Cardiac septum (tissue), 1 donor: Measurements from ENCODE around the gene C1QTNF1. TPM values are rescaled to one million over a fixed set of nuclear protein-coding genes. Genes with fewer than 3 reads are reported as not detected.

Experiments used
- DNase-seq: peaks from one replicate; pipeline ENCODE4 v3.0.0-alpha.2; 2020; ENCODE audit warnings: low spot score
- intact Hi-C: fragments of 100-400 bp; cut with DNase I; formaldehyde crosslinking; loops from one replicate; pipeline ENCODE4 v1.14.0; 2022
- total RNA-seq: library from RNA; stranded (reverse); fragmentation: NEBNext Ultra II Directional; extraction: Animal tissue kit (Norgen Biotek cat#: 25700); gene quantifications from one replicate; pipeline ENCODE4 v1.2.1, GENCODE V29; 2021
- donor health status: DM: no; HTN: no; CAD: no.

Gene C1QTNF1
- total RNA-seq, 1 donor from 2014 or later, result 92.9 TPM

DNA sequence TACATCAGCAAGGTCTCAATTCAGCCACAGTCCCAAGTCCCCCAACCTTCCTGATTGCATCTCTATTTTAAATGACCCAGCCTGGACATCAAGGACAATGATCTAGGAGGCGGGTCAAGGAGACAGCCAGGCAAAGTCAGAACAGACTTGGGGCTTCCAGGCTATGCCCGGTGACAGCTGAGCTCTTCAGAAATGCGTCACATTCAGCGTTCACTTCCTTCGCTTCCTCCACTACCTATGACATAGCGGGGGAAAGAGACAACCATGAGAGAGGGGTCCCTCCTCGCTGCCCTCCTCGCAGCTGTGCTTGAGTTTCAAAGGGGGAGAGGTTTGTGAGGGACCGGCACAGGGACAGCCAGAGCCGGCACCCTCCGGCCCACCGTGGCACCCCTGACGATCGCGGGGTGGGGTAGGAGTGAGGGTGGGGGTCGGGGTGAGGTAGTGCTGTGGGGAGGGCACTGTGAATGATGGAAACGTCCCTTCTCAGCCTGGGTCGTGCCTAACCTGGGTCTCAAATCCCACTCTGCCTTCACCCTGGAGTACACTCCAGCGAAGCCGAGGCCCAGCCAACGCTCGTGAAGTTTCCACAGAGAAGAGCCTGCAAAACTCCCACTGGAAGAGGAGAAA lies 31.9 kb upstream of the C1QTNF1 start:
- DNase-seq, result peak; percentile 35
- intact Hi-C loops, result no loop called here

GRCh38 chr17:78992542-78993212 lies 31.3 kb upstream of the C1QTNF1 start:
- intact Hi-C loops, result no loop called here
- DNase-seq, result peak; percentile 43

GRCh38 chr17:78993241-78993956 lies 30.6 kb upstream of the C1QTNF1 start:
- intact Hi-C loops, result no loop called here
- peak; percentile 73 for DNase-seq

- DNase-seq, result peak; percentile 63
Observed at GRCh38 chr17:78993981-78994671, 29.8 kb upstream of the C1QTNF1 start.

GRCh38 chr17:78995022-78995760 lies 28.8 kb upstream of the C1QTNF1 start:
- intact Hi-C loops, result no loop called here

More at GRCh38 chr17:78993981-78994671, 29.8 kb upstream of the C1QTNF1 start:
- intact Hi-C loops, result no loop called here

DNA sequence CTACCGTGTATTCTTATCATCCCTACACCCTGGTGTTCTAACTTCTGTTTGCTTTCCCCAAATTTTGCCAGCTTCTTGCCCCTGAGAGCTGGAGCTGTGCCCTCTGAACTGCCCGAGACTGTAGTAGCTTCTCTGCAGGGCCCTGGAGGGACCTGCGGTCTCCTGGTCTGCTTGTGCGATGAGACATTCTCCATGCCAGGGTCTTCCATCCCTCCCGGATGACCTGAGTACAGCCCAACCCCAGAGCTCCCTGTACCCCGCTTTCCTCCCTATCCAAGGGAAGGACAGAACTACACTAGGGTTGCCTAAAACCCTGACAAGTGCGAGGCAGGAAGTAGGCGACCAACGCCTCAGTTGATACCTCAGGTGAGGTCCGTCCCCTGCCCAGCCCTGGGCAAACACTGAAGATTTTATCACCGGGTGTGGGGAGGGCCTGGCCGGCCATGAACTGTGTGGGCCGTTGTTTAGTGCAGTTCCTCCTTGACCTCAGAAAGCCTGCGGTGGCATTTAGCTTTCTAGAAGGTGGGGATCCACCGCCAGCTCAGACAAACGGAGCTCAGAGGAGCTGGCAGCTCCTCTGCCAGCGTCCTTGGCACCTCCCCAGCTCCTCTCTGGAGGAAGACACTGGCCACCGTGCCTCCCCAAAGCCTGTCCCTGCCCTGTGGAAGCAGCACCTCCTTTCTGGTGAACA lies 28.1 kb upstream of the C1QTNF1 start:
- peak; percentile 70 for DNase-seq

More at GRCh38 chr17:78995022-78995760, 28.8 kb upstream of the C1QTNF1 start:
- DNase-seq, result peak; percentile 72

DNA sequence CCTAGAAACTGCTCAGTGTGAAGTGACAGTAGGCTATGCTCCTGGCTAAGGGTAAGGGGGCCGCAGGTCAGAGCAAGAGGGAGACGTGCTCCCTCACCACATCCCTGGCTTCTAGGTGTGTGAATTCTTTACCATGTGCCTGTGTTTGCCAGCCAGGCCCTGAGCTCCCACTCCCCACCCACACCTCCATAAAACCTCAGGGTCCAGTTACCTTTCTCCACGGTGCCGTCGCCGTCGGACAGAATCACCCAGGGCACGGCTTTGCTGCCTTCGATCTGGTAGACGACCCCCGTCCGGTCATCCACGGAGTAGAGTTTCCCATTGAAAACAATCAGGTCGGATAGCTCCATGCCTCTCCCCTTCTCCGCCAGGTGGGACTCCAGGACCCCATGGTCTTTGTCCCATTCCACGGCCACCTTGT lies 27.2 kb upstream of the C1QTNF1 start:
- DNase-seq, result peak; percentile 71
- intact Hi-C loops, result no loop called here

More for the DNA sequence above, 28.1 kb upstream of the C1QTNF1 start:
- intact Hi-C loops, result no loop called here

- DNase-seq, result peak; percentile 44
- intact Hi-C loops, result no loop called here
Observed at GRCh38 chr17:78997231-78997741, 26.7 kb upstream of the C1QTNF1 start.

- intact Hi-C loops, result loop anchor here (1.0 kb wide), 1 partner anchor 27 kb away; no protein-coding TSS in a partner anchor
Observed at GRCh38 chr17:78997881-78998280, 26.1 kb upstream of the C1QTNF1 start.

GRCh38 chr17:78998311-78999055 lies 25.5 kb upstream of the C1QTNF1 start:
- peak; percentile 81 for DNase-seq
- intact Hi-C loops, result loop anchor here (1.0 kb wide), 1 partner anchor 27 kb away; no protein-coding TSS in a partner anchor

More at GRCh38 chr17:78997881-78998280, 26.1 kb upstream of the C1QTNF1 start:
- peak; percentile 74 for DNase-seq

DNA sequence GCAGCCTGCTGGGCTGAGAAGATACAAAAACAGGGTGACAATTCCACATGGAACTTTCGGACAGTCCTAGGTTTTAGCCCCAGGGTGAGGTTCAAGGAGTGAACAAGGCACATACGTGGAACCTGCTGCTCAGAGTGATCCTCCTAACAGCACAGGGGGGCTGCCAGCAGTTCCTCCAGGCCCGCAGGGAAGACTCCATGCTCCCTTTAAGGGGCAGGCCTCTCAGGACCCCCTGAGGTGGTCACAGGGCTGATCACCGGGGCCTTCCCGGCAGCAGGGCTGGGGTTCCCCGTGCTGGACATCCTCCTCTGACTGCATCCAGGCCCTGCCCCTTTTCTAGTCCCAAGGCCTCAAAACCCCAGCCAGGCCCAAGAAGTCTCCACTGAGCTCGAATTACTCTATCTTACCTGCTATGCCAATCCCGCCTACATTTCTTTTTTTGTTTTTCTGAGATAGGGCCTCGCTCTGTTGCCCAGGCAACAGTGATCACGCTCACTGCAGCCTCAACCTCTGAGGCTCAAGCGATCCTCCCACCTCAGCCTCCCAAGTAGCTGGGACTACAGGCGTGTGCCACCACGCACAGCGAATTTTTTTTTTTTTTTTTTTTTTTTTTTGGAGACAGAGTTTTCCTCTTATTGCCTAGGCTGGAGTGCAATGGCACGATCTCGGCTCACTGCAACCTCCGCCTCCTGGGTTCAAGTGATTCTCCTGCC lies 24.8 kb upstream of the C1QTNF1 start:
- DNase-seq, result no peak
- intact Hi-C loops, result no loop called here

DNA sequence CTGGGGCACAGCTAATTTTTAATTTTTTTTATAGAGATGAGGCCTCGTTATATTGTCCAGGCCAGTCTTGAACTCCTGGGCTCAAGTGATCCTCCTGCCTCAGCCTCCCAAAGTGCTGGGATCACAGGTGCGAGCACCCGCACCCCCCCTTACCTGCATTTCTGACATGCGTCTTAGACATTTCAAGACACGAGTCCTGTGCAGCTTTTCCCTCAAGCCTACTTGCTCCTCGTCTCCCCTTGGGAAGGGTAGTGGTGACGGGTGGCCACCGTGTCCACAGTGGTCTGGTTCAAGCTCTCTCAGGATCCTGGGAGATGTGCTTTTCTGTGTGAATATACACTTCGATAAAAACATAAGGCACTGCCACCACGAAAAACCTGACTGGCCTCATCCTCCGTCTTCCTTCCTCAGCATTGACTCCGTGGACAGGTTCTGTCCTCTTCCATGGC lies 24.0 kb upstream of the C1QTNF1 start:
- DNase-seq, result peak; percentile 46
- intact Hi-C loops, result no loop called here

- DNase-seq, result peak; percentile 62
- intact Hi-C loops, result no loop called here
Observed at GRCh38 chr17:79000396-79001189, 23.4 kb upstream of the C1QTNF1 start.

DNA sequence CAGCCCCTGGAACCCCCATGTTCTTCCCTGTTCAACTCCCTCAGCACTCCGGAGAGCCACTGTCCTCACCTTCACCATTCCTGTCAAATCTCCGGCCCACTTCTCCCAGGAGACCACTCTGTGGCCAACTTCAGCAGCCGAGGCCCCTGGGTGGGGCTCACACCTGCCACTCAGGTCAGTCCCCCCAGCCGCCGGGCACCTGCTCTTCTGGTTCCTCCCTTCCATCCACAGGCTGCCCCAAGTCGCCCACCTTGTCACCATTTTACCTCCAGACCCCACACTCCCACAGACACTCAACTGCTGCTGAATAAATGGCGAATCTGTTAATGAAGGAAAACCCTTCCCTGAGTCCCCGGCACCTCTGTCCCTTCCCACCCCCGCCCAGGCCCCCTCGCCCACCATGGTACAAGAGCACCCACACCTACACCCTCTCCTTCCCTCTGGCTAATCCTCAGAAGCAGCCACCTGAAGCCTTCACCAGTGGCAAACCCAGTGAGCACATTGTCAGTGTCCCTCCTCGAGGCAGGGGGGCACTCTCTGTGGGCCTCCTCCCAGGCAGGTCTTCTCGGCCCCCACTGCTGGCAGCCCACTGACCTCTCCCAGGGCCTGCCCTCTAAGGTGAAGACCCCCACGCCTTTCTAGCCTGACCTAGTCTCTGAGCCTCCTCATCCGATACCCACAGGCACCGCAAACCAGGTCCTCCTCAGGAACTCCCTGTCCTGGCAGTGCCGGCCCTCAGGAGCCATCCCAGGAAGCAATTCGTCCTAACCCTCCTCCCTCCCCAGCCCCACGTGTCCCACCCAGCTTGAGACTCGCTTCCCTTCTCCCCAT lies 22.6 kb upstream of the C1QTNF1 start:
- intact Hi-C loops, result no loop called here
- peak; percentile 73 for DNase-seq

GRCh38 chr17:79002291-79002690 lies 21.7 kb upstream of the C1QTNF1 start:
- intact Hi-C loops, result no loop called here

More at GRCh38 chr17:79002291-79002690, 21.7 kb upstream of the C1QTNF1 start:
- DNase-seq, result peak; percentile 47
